Endothelial cell of umbilical vein (primary cell): ENCODE measurements around the gene ADCY9. TPM values are rescaled to one million over a fixed set of nuclear protein-coding genes. Genes with fewer than 3 reads are reported as not detected.

Source experiments
- BruUV-seq: library from RNA; stranded (reverse); fragments of 400-500 nt; replicated peaks from 2 replicates; lab custom pipeline; 2021; lab: Mats Ljungman, UMichigan
- CTCF ChIA-PET: fragments of 300-600, 350-600 bp; sonication (Branson Sonifier 250); formaldehyde crosslinking; loops from one replicate; lab custom pipeline; 2021; ENCODE audit warnings: antibody characterized with exemption, inconsistent platforms; lab: Charles Lee
- POLR2A ChIA-PET: fragments of 300-600, 350-600 bp; sonication (Branson Sonifier 250); formaldehyde crosslinking; loops from one replicate; lab custom pipeline; 2021; ENCODE audit warnings: antibody characterized with exemption, inconsistent platforms; lab: Charles Lee
- DNase-seq: peaks from one replicate; pipeline ENCODE4 v3.0.0-alpha.2; 2011; ENCODE audit warnings: low read depth, low spot score
- FAIRE-seq: peaks from 2 replicates; lab custom pipeline; 2011; peaks lifted over from hg19 to GRCh38; lab: Jason Lieb, UNC
- H2AFZ ChIP-seq: 2 replicates; pipeline ENCODE4 v1.6.0; 2012; ENCODE audit warnings: low read depth, low read length, control low read depth, inconsistent platforms
- H3K27ac ChIP-seq: 2 replicates; pipeline ENCODE4 v1.5.1; 2011; ENCODE audit warnings: low read depth, mild to moderate bottlenecking, control low read depth, low read length, moderate library complexity; ENCODE audit not compliant: insufficient read depth
- H3K27me3 ChIP-seq, 2 experiments: 2 replicates each; pipeline versions ENCODE4 v1.6.0 to v1.6.1; 2011; ENCODE audit warnings: low read length in 2 of 2, mixed read lengths in 1 of 2; ENCODE audit not compliant: control insufficient read depth in 2 of 2, insufficient read depth in 2 of 2
- H3K36me3 ChIP-seq, 2 experiments: 2 replicates in 1 of 2; 3 replicates in 1 of 2; pipeline ENCODE4 v1.5.1; 2011; ENCODE audit warnings: low read length in 2 of 2, mild to moderate bottlenecking in 1 of 2, moderate library complexity in 1 of 2; ENCODE audit not compliant: control insufficient read depth in 2 of 2, insufficient read depth in 2 of 2; ENCODE audit errors: extremely low read depth in 1 of 2
- H3K4me1 ChIP-seq: 3 replicates; pipeline ENCODE4 v1.5.1; 2011; ENCODE audit warnings: mild to moderate bottlenecking, low read length; ENCODE audit not compliant: control insufficient read depth, insufficient read depth; ENCODE audit errors: extremely low read depth
- H3K4me2 ChIP-seq: 2 replicates; pipeline ENCODE4 v1.6.1; 2011; ENCODE audit warnings: low read length, control low read depth, mixed read lengths; ENCODE audit not compliant: insufficient read depth
- H3K4me3 ChIP-seq, 3 experiments: fragments of 200-600 bp in 1 of 3; sonication (generic), shearing (Covaris generic) in 1 of 3; replicated peaks in 1 of 3; 2 replicates each; pipeline ENCODE4 v1.5.1; 2011 to 2016; ENCODE audit warnings: control low read depth in 3 of 3, low read length in 3 of 3, mild to moderate bottlenecking in 2 of 3, inconsistent platforms in 1 of 3, low read depth in 1 of 3, moderate library complexity in 1 of 3; ENCODE audit not compliant: insufficient read depth in 1 of 3
- H3K79me2 ChIP-seq: 2 replicates; pipeline ENCODE4 v1.6.0; 2012; ENCODE audit warnings: low read length, inconsistent platforms; ENCODE audit not compliant: control insufficient read depth, insufficient read depth
- H3K9ac ChIP-seq: replicated peaks from 2 replicates; pipeline ENCODE3; 2011; ENCODE audit warnings: low read length, control low read depth; ENCODE audit not compliant: insufficient read depth; ENCODE audit errors: extremely low read depth
- H3K9me1 ChIP-seq: replicated peaks from 3 replicates; pipeline ENCODE4 v1.6.0; 2011; ENCODE audit warnings: mild to moderate bottlenecking, low read length; ENCODE audit not compliant: control insufficient read depth, insufficient read depth; ENCODE audit errors: extremely low read depth
- H3K9me3 ChIP-seq: replicated peaks from 2 replicates; pipeline ENCODE4 v1.5.1; 2012; ENCODE audit warnings: low read length, inconsistent platforms; ENCODE audit not compliant: control insufficient read depth, insufficient read depth
- H4K20me1 ChIP-seq: replicated peaks from 2 replicates; pipeline ENCODE3; 2011; ENCODE audit warnings: mild to moderate bottlenecking, low read length; ENCODE audit not compliant: control insufficient read depth, insufficient read depth; ENCODE audit errors: extremely low read depth
- EZH2 ChIP-seq: IDR thresholded peaks from 2 replicates; pipeline ENCODE4 v1.6.1; 2012; ENCODE audit warnings: borderline replicate concordance, low read depth, mild to moderate bottlenecking, moderate library complexity, low read length, inconsistent platforms; ENCODE audit not compliant: severe bottlenecking
- FOS ChIP-seq: IDR thresholded peaks from 2 replicates; pipeline ENCODE4 v1.6.1; 2011; ENCODE audit warnings: mild to moderate bottlenecking, low read length, moderate library complexity, borderline replicate concordance; ENCODE audit not compliant: insufficient read depth
- GATA2 ChIP-seq: IDR thresholded peaks from 2 replicates; pipeline ENCODE4 v1.7.0; 2011; ENCODE audit warnings: low read depth, mild to moderate bottlenecking, moderate library complexity, mixed read lengths, low read length; ENCODE audit not compliant: insufficient read length, insufficient read depth
- JUN ChIP-seq: IDR thresholded peaks from 2 replicates; pipeline ENCODE4 v1.6.1; 2011; ENCODE audit warnings: borderline replicate concordance, low read depth; ENCODE audit not compliant: insufficient read length, insufficient read depth
- MAX ChIP-seq: IDR thresholded peaks from 2 replicates; pipeline ENCODE4 v1.6.1; 2011; ENCODE audit not compliant: insufficient read depth, insufficient read length
- MYC ChIP-seq: IDR thresholded peaks from one replicate; pipeline ENCODE4 v1.6.1; 2011; ENCODE audit warnings: mild to moderate bottlenecking, low read depth, low read length
- POLR2A ChIP-seq: IDR thresholded peaks from 2 replicates; pipeline ENCODE4 v1.6.1; 2012; ENCODE audit warnings: low read depth, mild to moderate bottlenecking, control low read depth, low read length
- POLR2AphosphoS5 ChIP-seq: IDR thresholded peaks from 2 replicates; pipeline ENCODE4 v1.6.1; 2012; ENCODE audit warnings: low read depth, mild to moderate bottlenecking, control low read depth, low read length, moderate library complexity; ENCODE audit not compliant: insufficient read depth
- dilution Hi-C: fragments of 300-500 bp; cut with MboI; formaldehyde crosslinking; loops from one replicate; pipeline ENCODE4 v1.15.0; 2019; ENCODE audit warnings: low sequenced_read_pairs; ENCODE audit not compliant: extremely low pct_ligation_motif_present
- intact Hi-C: fragments of 100-400 bp; cut with micrococcal nuclease; formaldehyde crosslinking; loops from one replicate; pipeline ENCODE4 v1.10.0; 2022
- polyA plus RNA-seq, 4 experiments: library from polyadenylated mRNA; depleted of rRNA in 3 of 4; stranded (reverse) in 3 of 4; unstranded in 1 of 4; fragments of >200 nt; gene quantifications; 2 replicates each; pipeline versions ENCODE4 v1.2.1 to v1.2.3, GENCODE V29; 2011 to 2012; ENCODE audit warnings: missing spikeins in 1 of 4
- total RNA-seq: library from RNA; stranded (reverse); gene quantifications from 2 replicates; pipeline ENCODE4 v1.2.3, GENCODE V29; 2021
- TF ChIP-seq, protein P1 (sequence below), 2 donors: IDR thresholded peaks; 1 replicate in 1 of 2; 2 replicates in 1 of 2; pipeline ENCODE4 v1.5.1; 2011; ENCODE audit warnings: low read length in 2 of 2, mild to moderate bottlenecking in 2 of 2, moderate library complexity in 2 of 2, control low read depth in 1 of 2, inconsistent platforms in 1 of 2, low read depth in 1 of 2; ENCODE audit not compliant: insufficient read depth in 1 of 2; ENCODE audit errors: extremely low read depth in 1 of 2

ADCY9 gene
- total and polyA plus RNA-seq, 2 donors (not counting 3 experiments of a cell fraction or from before 2014, with no cell fraction given): 6.8 to 14.0 TPM

DNA sequence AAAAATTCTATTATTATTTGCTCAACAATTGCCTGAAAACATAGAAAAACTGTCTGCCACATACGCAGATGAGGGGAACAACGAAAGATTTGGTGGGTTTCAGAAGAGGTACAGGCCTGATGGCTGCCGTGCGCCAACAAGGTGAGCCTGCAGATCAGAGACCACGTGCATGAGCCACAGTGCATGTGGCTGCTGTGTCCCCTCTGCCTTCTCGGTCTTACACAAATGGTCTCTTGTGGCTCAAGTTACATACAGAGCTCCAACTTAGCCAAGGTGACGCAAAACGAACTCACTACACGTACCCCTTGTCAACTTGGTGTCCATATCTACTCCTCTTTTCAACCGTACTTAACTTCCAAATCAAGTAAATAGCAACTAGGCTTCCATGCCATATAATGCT, 82.3 kb downstream of the ADCY9 start:
- TF ChIP-seq GATA2 (no peak), EZH2 (no peak), MYC (no peak), MAX (no peak), JUN (no peak), FOS (no peak), POLR2AphosphoS5 (no peak), POLR2A (no peak)
- TF ChIP-seq, protein P1, sequence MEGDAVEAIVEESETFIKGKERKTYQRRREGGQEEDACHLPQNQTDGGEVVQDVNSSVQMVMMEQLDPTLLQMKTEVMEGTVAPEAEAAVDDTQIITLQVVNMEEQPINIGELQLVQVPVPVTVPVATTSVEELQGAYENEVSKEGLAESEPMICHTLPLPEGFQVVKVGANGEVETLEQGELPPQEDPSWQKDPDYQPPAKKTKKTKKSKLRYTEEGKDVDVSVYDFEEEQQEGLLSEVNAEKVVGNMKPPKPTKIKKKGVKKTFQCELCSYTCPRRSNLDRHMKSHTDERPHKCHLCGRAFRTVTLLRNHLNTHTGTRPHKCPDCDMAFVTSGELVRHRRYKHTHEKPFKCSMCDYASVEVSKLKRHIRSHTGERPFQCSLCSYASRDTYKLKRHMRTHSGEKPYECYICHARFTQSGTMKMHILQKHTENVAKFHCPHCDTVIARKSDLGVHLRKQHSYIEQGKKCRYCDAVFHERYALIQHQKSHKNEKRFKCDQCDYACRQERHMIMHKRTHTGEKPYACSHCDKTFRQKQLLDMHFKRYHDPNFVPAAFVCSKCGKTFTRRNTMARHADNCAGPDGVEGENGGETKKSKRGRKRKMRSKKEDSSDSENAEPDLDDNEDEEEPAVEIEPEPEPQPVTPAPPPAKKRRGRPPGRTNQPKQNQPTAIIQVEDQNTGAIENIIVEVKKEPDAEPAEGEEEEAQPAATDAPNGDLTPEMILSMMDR (IDR thresholded peaks at IDR 0.05; ENCODE audit: extremely low read depth in 1 of 2, insufficient read depth in 1 of 2, low read depth in 1 of 2, low read length in 2 of 2): no peak
- H3K79me2 ChIP-seq: no peaks in the 10 kb centered on the region
- no peaks in the 10 kb centered on the region for H3K9me3 ChIP-seq
- no peak overlapping the region for H2AFZ ChIP-seq
- H3K4me1 ChIP-seq: no peaks in the 10 kb centered on the region
- FAIRE-seq (no peak), DNase-seq (no peak)
- no peak overlapping the region for H3K4me2 ChIP-seq
- H4K20me1 ChIP-seq: no peaks in the 10 kb centered on the region
- ChIA-PET CTCF (interaction anchor here (0.5 kb wide), 1 partner anchor 76 kb away, joined by 3 read pairs; no protein-coding TSS in a partner anchor), POLR2A (no interaction called here)
- no peaks in the 10 kb centered on the region for H3K36me3 ChIP-seq
- no peak overlapping the region for H3K4me3 ChIP-seq
- no peak overlapping the region for H3K27ac ChIP-seq
- dilution Hi-C loops: no loop called here
- no TSS peak for BruUV-seq
- intact Hi-C loops: no loop called here
- no peaks in the 10 kb centered on the region for H3K27me3 ChIP-seq
- H3K9ac ChIP-seq: no peak overlapping the region
- H3K9me1 ChIP-seq: no peaks in the 10 kb centered on the region
